HTR-8/SVneo (cell line): ENCODE results near the gene TPH2.

Experiments used
- DNase-seq: peaks from one replicate; pipeline ENCODE4 v3.0.0; 2011; ENCODE audit warnings: low spot score, mixed read lengths; ENCODE audit not compliant: insufficient read length
- FAIRE-seq: peaks from 2 replicates; lab custom pipeline; 2011; peaks lifted over from hg19 to GRCh38; lab: Jason Lieb, UNC

Gene TPH2

DNA sequence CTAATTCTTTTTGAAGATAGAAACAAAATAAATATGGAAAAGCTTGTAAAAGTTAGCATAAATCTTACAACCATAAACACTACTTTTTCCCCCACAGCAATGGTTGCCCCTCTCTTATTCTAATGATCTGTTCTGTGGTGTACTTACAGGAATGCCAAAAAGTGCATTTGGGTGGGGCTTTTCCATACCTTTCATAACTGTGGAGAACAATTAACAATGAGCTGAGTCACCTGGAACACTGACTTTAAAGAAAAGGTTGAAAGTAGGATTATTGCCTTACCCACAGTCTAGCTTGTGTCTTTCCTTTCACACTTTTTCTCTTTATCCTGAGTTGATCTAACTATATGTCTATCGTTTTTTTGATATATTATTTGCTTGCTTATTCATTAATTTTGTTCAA lies 86.9 kb downstream of the TPH2 start:
- DNase-seq (no peak), FAIRE-seq (no peak)

GRCh38 chr12:72028966-72029365 lies 90.3 kb downstream of the TPH2 start:
- FAIRE-seq: no peak
- no peak for DNase-seq

DNA sequence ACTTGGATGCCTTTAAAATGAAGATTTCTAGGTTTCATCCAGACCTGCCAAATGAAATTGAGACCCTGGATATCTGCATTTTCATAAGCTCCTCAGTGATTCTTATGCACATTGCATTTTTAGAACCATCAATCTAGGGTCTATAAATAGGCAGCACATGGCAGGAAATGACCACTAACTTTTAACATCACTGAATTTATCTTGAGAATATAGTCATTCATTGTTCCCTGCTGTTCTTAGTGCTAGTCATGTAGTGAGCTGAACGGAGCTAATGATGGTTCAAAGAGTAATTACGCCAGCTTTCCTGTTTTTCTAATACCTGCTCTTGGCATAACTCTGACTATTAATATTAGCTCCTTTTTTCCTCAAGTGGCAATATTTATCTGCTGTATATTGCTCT lies 91.6 kb downstream of the TPH2 start:
- DNase-seq: no peak
- no peak for FAIRE-seq

GRCh38 chr12:72031066-72031465 lies 92.4 kb downstream of the TPH2 start:
- no peak for DNase-seq
- no peak for FAIRE-seq

- DNase-seq (no peak), FAIRE-seq (no peak)
Observed at GRCh38 chr12:72033991-72034390, 95.3 kb downstream of the TPH2 start.

- no peak for DNase-seq
- no peak for FAIRE-seq
Observed at GRCh38 chr12:72035625-72036024, 97.0 kb downstream of the TPH2 start.

GRCh38 chr12:72036393-72036792 lies 97.7 kb downstream of the TPH2 start:
- FAIRE-seq (no peak), DNase-seq (no peak)

DNA sequence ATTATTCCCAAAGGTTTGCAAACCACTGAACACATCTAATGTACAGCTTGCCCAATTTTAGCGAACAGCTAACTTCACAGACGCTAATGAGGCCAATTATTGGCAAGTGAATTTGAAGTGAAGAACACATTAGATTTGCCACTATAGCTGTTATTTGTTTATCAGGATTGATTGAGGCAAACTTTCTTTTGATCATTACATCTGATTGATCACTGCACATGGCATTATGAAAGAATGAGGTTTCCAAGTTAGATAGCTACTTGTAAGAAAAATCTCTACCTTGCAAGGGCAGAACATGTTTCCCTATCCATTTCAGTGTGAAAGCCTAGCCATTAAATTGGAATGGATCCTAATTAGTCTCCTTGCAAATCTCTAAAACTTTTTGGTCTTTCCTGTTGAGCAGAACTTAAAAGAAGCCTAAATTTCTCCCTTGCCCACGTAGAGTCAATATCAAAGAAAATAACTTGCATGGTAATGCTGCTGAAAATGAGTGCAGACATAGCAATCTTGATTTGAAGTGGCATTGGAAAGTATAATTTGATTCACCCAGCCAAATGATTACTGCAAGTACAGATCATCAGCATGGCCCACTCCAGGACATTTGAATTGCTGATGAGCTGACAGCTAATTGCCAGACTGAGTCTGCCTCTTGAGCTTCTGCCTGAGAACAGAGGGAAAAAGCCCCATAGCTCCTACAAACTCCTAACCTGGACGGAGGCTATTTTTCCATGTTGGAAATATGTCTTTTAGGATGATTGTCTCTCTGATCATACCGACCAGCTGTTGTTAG lies 98.6 kb downstream of the TPH2 start:
- FAIRE-seq: no peak
- DNase-seq: no peak

- FAIRE-seq (no peak), DNase-seq (no peak)
Observed at GRCh38 chr12:72041811-72042210, 103.2 kb downstream of the TPH2 start.

DNA sequence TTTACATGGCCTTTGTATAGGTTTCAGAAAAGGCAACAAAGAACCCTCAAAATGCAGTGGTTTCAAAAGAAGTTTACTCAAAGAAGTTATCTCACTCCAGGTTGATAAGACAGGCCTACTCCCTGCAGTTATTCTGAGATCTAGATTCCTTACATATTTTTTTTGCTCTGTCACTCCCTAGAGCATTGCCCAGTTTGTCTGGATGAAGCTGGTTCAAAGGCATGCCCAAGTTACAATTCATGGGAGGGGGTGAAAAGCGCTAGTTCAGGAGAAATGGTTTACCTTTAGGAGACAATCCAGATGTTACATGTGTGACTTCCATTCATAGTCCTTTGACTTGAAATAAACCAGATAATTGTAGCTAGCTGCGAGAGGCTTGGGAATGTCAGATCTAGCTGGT lies 115.0 kb downstream of the TPH2 start:
- FAIRE-seq (no peak), DNase-seq (no peak)

DNA sequence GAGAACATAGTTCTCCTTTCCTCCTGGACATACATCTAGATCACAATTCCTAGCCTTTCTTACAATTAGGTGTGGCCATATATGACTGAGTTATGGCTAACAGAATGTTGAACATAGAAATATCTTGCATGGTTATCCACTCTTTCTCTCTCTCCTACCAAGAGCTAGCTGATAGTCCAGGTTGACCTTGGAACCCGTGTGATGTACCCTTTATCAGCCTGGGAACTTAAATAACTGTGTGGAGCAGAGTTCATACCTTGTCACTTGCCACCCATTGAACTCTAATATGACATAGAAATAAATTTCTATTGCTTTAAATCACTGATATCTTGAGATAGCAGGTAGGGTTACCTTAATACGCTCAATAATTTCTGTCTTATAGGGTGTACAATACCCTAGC lies 115.9 kb downstream of the TPH2 start:
- DNase-seq (no peak), FAIRE-seq (no peak)

DNA sequence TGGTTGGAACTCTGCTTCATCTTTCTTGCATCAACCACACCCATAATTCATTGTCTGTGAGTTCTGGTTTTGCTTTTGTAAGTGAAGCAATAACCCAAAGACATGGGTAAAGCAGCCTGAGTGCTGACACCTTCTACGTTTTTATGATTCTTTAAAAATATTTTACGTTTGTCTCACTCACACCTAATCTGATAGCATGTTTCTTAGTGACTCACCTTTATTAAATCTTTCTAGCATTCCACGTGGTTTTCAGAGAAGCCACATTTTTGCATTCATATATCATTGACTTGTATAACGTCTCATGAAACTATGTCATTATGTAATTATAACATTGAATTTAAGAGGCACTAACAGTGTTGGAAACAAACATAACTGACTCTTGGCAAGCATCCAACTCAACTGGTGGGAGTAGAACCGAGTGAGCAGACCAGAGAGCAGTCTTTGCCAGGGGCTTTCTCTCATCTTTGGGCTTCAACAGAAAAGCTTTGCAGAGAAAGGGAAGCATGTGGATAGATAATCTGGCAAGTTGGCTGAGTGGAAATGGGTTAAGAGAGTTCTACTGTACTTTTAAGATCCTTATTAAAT lies 118.8 kb downstream of the TPH2 start:
- FAIRE-seq (no peak), DNase-seq (peak; percentile 3)

GRCh38 chr12:72063073-72063472 lies 124.4 kb downstream of the TPH2 start:
- DNase-seq: no peak
- no peak for FAIRE-seq

- FAIRE-seq (no peak), DNase-seq (no peak)
Observed at GRCh38 chr12:72071030-72071429, 132.4 kb downstream of the TPH2 start.

- DNase-seq (no peak), FAIRE-seq (no peak)
Observed at GRCh38 chr12:72072592-72073212, 134.1 kb downstream of the TPH2 start.

GRCh38 chr12:72074065-72074464 lies 135.4 kb downstream of the TPH2 start:
- no peak for FAIRE-seq
- no peak for DNase-seq

DNA sequence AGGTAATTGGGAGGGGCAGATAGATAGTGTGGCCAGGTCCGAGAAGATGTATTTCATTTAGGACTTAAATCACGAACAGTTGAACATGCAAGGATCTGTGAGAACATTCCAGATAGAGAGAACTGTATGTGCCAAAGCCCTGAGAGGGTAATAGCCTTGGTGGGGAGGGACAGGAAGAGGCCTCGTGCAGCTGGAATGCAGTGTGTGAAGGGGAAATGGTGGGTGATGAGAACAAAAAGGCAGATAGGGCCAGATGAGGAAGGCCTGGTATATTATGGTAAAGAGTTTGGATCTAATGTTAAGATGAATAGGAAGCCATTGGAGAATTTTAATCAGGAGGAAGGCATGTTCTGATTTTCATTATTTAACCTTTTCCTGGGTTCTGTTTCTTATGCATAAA lies 136.3 kb downstream of the TPH2 start:
- DNase-seq: no peak
- FAIRE-seq: no peak

DNA sequence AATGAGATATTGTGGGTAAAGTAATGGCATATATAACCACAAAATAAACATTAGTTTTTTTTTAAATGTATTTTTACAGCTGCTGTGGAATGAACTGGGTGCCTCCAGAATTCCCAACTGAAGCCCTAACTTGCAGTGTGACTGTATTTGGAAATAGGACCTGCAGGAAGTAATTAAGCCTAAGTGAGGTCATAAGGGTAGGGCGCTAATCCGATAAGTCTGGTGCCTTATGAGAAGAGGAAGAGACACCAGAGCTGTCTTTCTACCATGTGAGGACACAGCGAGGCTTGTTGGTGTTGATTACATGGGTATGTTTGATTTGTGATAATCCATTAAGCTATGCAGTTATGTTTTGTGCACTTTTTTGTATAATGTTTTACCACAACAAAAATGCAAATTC lies 136.8 kb downstream of the TPH2 start:
- no peak for DNase-seq

GRCh38 chr12:72075891-72076557 lies 137.4 kb downstream of the TPH2 start:
- FAIRE-seq: no peak
- no peak for DNase-seq

More for the DNA sequence above, 136.8 kb downstream of the TPH2 start:
- no peak for FAIRE-seq

- no peak for FAIRE-seq
- no peak for DNase-seq
Observed at GRCh38 chr12:72076558-72076915, 137.9 kb downstream of the TPH2 start.
